Measurements from ENCODE around the gene PFN3. TPM values are rescaled to one million over a fixed set of nuclear protein-coding genes. Genes with fewer than 3 reads are reported as not detected.
A peak's percentile ranks its signal among the peaks of the same experiment; 100 is the strongest.

PFN3 gene
- total RNA-seq, 1 donor from 2014 or later: not detected

DNA sequence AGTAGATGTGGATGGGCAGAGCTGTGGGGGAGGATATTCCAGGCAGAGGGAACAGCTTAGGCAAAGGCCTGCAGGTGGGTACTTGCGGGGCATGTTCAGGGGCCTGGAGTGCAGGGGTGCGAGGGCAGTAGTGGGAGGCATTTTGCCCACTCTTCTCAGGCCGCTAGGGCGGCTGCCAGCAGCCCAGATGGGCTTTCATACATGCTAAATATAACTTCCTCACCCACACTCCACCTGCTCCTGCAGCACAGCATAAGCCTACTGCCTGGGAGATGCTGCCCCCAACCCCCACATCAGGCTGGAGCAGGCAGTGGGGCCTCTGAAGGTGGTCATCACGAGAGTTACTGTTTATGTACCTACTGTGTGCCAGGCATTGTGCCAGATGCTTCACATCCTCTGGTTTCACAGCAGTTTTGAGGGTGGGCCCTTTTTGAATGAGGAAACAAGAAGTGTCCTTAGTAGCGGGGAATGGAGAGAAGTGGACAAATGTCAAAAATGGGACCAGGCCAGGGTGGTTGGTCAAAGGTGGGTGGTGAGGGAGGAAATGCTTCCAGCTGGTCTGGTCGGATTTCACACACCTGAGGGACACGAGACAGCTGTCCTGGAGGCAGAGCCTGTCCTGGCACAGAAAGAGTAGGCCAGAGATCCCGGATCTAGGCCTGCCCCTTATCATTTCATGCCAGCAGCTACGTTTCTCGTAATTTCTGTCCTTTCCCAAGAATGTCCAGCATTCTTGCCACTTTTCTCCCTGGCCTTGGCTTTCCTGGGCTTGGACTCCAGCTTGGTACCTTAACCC lies 30.6 kb downstream of the PFN3 start:
- H3K27me3 Mint-ChIP-seq (ENCODE audit: low read depth): no peaks in the 10 kb centered on the region
- H3K4me3 Mint-ChIP-seq (ENCODE audit: unreplicated experiment): no peak overlapping the region
- H3K9me3 Mint-ChIP-seq (ENCODE audit: low read depth): no peaks in the 10 kb centered on the region

DNA sequence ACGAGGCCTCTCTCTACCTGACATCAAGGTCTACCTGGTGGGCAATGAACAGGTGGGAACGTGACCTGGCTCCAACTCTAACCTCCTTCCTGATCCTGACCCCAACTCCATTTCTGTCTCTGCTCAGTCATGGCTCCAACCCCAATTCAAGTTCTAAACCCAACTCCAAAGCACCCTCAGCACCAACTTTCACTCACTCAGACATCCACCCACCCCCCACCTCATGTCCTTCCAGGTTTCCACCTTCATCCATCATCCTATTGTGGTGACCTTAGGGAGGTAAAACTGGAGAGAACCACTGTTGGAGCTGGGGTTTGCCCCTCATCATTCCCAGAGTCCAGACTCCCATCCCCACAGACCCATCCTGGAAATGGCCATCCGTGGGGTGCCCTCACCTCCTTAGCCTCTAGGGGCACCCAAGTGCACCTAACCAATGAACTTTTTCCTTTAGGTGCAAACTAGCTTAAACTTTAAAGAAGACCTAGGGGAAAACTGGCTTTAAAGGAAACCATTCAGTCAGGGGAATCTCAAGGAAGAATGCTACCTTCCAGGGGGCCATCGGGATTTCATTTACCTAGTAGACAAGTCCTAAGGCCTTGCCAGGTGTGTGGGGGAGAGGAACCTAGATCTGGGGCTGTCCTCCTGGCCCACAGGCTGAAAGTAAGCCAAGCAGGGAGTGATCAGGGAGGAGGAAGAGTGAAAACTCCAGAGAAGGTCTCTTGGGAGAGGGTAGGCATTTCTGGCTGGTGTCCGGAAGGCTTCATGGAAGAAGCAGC lies 31.4 kb downstream of the PFN3 start:
- TF ChIP-seq, protein P1, sequence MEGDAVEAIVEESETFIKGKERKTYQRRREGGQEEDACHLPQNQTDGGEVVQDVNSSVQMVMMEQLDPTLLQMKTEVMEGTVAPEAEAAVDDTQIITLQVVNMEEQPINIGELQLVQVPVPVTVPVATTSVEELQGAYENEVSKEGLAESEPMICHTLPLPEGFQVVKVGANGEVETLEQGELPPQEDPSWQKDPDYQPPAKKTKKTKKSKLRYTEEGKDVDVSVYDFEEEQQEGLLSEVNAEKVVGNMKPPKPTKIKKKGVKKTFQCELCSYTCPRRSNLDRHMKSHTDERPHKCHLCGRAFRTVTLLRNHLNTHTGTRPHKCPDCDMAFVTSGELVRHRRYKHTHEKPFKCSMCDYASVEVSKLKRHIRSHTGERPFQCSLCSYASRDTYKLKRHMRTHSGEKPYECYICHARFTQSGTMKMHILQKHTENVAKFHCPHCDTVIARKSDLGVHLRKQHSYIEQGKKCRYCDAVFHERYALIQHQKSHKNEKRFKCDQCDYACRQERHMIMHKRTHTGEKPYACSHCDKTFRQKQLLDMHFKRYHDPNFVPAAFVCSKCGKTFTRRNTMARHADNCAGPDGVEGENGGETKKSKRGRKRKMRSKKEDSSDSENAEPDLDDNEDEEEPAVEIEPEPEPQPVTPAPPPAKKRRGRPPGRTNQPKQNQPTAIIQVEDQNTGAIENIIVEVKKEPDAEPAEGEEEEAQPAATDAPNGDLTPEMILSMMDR (IDR thresholded peaks at IDR 0.05): peak; percentile 72
- Mint-ChIP-seq H3K4me1 (ENCODE audit: low read depth) (peaks cover 27% of the 10 kb centered on the region), H3K36me3 (ENCODE audit: low read depth) (no peaks in the 10 kb centered on the region), H3K27me3 (ENCODE audit: low read depth) (no peaks in the 10 kb centered on the region), H3K9me3 (ENCODE audit: low read depth) (no peaks in the 10 kb centered on the region), H3K4me3 (ENCODE audit: unreplicated experiment) (peak overlapping the region; percentile 5), H3K27ac (ENCODE audit: unreplicated experiment) (peak overlapping the region; percentile 77)
- no peak for DNase-seq (ENCODE audit: low spot score)

More for the DNA sequence above, 30.6 kb downstream of the PFN3 start:
- peaks cover 27% of the 10 kb centered on the region for H3K4me1 Mint-ChIP-seq (ENCODE audit: low read depth)
- peak overlapping the region; percentile 77 for H3K27ac Mint-ChIP-seq (ENCODE audit: unreplicated experiment)
- TF ChIP-seq, protein P1 (IDR thresholded peaks at IDR 0.05): no peak
- no peak for DNase-seq (ENCODE audit: low spot score)
- H3K36me3 Mint-ChIP-seq (ENCODE audit: low read depth): no peaks in the 10 kb centered on the region

DNA sequence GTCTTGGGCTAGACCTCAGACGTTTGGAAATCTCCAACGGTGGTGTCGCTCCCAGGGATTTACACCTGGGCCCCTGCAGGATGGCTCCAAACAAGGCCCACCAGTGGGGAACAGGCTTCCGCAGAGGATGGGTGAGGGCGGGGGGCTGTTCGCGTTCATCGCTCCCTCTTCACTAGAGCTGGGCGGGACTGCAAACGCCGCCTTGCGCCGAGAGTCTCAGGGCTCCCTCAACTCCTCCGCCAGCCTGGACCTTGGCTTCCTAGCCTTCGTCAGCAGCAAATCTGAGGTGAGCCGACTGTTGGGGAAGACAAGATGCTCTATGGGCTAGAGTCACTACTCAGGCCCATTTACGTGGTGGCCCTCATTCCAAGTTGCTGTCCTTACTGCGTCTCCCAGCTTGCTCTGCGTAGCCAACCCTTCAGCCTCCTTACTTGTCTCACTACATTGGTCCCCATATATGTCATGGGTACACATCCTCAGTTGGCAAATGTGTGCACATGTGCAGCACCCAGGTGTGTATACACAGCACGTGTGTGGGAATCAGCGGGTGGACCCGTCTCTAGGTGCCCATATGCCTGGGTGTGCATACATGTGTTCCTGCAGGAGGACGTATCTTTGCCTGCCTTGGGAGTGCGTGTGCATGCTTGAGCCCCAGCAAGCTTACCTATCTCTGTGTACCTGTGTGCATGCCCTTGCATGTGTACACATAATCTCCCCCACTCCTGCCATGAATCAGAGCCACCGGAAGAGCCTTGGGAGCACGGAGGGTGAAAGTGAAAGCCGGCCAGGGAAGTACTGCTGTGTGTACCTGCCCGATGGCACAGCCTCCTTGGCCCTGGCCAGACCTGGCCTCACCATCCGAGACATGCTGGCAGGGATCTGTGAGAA lies 32.2 kb downstream of the PFN3 start:
- H3K27ac Mint-ChIP-seq (ENCODE audit: unreplicated experiment): no peak overlapping the region
- no peak for DNase-seq (ENCODE audit: low spot score)

DNA sequence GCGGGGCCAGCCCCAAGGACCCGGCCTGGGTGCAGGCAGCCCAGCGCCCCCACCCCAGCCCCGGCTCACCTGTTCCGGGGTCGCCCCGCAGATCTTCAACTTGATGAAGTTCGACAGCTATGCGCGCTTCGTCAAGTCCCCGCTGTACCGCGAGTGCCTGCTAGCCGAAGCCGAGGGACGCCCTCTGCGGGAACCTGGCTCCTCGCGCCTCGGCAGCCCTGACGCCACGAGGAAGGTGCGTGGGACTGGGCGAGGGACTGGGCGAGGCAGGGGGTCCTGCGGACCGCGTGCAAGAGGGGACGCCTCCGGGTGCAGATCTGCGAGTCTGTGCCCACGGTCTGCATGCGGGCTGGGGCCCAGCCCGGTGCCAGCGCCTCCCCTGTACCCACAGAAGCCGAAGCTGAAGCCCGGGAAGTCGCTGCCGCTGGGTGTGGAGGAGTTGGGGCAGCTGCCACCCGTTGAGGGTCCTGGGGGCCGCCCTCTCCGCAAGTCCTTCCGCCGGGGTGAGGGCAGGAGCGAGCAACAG lies 33.1 kb downstream of the PFN3 start:
- H3K27me3 Mint-ChIP-seq (ENCODE audit: low read depth): no peaks in the 10 kb centered on the region
- DNase-seq (ENCODE audit: low spot score): no peak
- H3K4me3 Mint-ChIP-seq (ENCODE audit: unreplicated experiment): peak overlapping the region; percentile 88
- TF ChIP-seq, protein P1 (IDR thresholded peaks at IDR 0.05): peak; percentile 36
- no peaks in the 10 kb centered on the region for H3K36me3 Mint-ChIP-seq (ENCODE audit: low read depth)
- no peaks in the 10 kb centered on the region for H3K9me3 Mint-ChIP-seq (ENCODE audit: low read depth)
- H3K4me1 Mint-ChIP-seq (ENCODE audit: low read depth): peaks cover 27% of the 10 kb centered on the region
- no peak overlapping the region for H3K27ac Mint-ChIP-seq (ENCODE audit: unreplicated experiment)

More for the DNA sequence above, 32.2 kb downstream of the PFN3 start:
- Mint-ChIP-seq H3K36me3 (ENCODE audit: low read depth) (no peaks in the 10 kb centered on the region), H3K4me3 (ENCODE audit: unreplicated experiment) (no peak overlapping the region), H3K9me3 (ENCODE audit: low read depth) (no peaks in the 10 kb centered on the region), H3K27me3 (ENCODE audit: low read depth) (no peaks in the 10 kb centered on the region), H3K4me1 (ENCODE audit: low read depth) (peaks cover 27% of the 10 kb centered on the region)
- TF ChIP-seq, protein P1 (IDR thresholded peaks at IDR 0.05): no peak

Measured in chondrocyte (in vitro differentiated cells).